ENCODE measurements around the gene RBPJ.

GRCh38 chr4:26337612-26338011, 16.8 kb downstream of the RBPJ start:
- no peak for TF ChIP-seq CTCF (conservative IDR thresholded peaks at IDR 0.05)
- TF ChIP-seq ZFX (IDR thresholded peaks at IDR 0.05) = no peak
